Keratinocyte (primary cell): Measurements from ENCODE around the gene PLCD4. TPM values are rescaled to one million over a fixed set of nuclear protein-coding genes. Genes with fewer than 3 reads are reported as not detected.

Experiments
- DNase-seq: peaks from one replicate; pipeline ENCODE4 v3.0.0-alpha.2; 2011; ENCODE audit warnings: low read depth, missing footprints, low spot score
- FAIRE-seq: peaks from 2 replicates; lab custom pipeline; 2011; peaks lifted over from hg19 to GRCh38; lab: Jason Lieb, UNC
- H2AFZ ChIP-seq: 2 replicates; pipeline ENCODE4 v1.6.0; 2012; ENCODE audit warnings: low read length, control low read depth, inconsistent platforms; ENCODE audit not compliant: control insufficient read depth
- H3K27ac ChIP-seq: 2 replicates; pipeline ENCODE4 v1.5.1; 2011; ENCODE audit warnings: low read length; ENCODE audit not compliant: control insufficient read depth, insufficient read depth
- H3K27me3 ChIP-seq: 3 replicates; pipeline ENCODE4 v1.6.0; 2011; ENCODE audit warnings: low read length; ENCODE audit not compliant: control insufficient read depth, insufficient read depth; ENCODE audit errors: extremely low read depth
- H3K36me3 ChIP-seq, 2 experiments: 2 replicates in 1 of 2; 3 replicates in 1 of 2; pipeline ENCODE4 v1.5.1; 2011; ENCODE audit warnings: low read length in 2 of 2, mild to moderate bottlenecking in 1 of 2; ENCODE audit not compliant: control insufficient read depth in 2 of 2, insufficient read depth in 2 of 2; ENCODE audit errors: extremely low read depth in 1 of 2
- H3K4me1 ChIP-seq: 3 replicates; pipeline ENCODE4 v1.5.1; 2011; ENCODE audit warnings: low read length; ENCODE audit not compliant: control insufficient read depth, insufficient read depth; ENCODE audit errors: extremely low read depth
- H3K4me2 ChIP-seq: 3 replicates; pipeline ENCODE4 v1.6.0; 2011; ENCODE audit warnings: low read depth, low read length; ENCODE audit not compliant: control insufficient read depth, insufficient read depth; ENCODE audit errors: extremely low read depth
- H3K4me3 ChIP-seq, 3 experiments: fragments of 200-600 bp in 1 of 3; sonication (generic) in 1 of 3; 2 replicates in 2 of 3; 3 replicates in 1 of 3; pipeline ENCODE4 v1.5.1; 2011 to 2016; ENCODE audit warnings: low read length in 3 of 3, mild to moderate bottlenecking in 3 of 3, control low read depth in 2 of 3, inconsistent platforms in 1 of 3, low read depth in 1 of 3, mixed read lengths in 1 of 3, mixed run types in 1 of 3, moderate library complexity in 1 of 3; ENCODE audit not compliant: control insufficient read depth in 2 of 3, insufficient read depth in 2 of 3; ENCODE audit errors: extremely low read depth in 1 of 3
- H3K79me2 ChIP-seq: 2 replicates; pipeline ENCODE4 v1.6.0; 2012; ENCODE audit warnings: low read length; ENCODE audit not compliant: control insufficient read depth, insufficient read depth
- H3K9ac ChIP-seq: 3 replicates; pipeline ENCODE4 v1.6.0; 2011; ENCODE audit warnings: low read length; ENCODE audit not compliant: control insufficient read depth, insufficient read depth; ENCODE audit errors: extremely low read depth
- H3K9me1 ChIP-seq: 3 replicates; pipeline ENCODE4 v1.6.0; 2011; ENCODE audit warnings: low read length; ENCODE audit not compliant: control insufficient read depth, insufficient read depth; ENCODE audit errors: extremely low read depth
- H3K9me3 ChIP-seq: 2 replicates; pipeline ENCODE4 v1.5.1; 2012; ENCODE audit warnings: low read depth, low read length; ENCODE audit not compliant: control insufficient read depth
- H4K20me1 ChIP-seq: 3 replicates; pipeline ENCODE4 v1.6.0; 2011; ENCODE audit warnings: low read length; ENCODE audit not compliant: control insufficient read depth, insufficient read depth; ENCODE audit errors: extremely low read depth
- CTCF ChIP-seq, 3 experiments: IDR thresholded peaks in 1 of 3; conservative IDR thresholded peaks in 1 of 3; optimal IDR thresholded peaks in 1 of 3; 2 replicates in 2 of 3; 3 replicates in 1 of 3; pipeline versions ENCODE3 to v1.5.1; 2011; ENCODE audit warnings: low read length in 3 of 3, mild to moderate bottlenecking in 3 of 3, moderate library complexity in 2 of 3, control low read depth in 1 of 3, inconsistent platforms in 1 of 3; ENCODE audit not compliant: insufficient read depth in 2 of 3; ENCODE audit errors: extremely low read depth in 1 of 3
- EZH2 ChIP-seq: IDR thresholded peaks from one replicate; pipeline ENCODE4 v1.6.1; 2012; ENCODE audit warnings: inconsistent platforms, mild to moderate bottlenecking, low read length, moderate library complexity
- dilution Hi-C: fragments of 300-500 bp; cut with MboI; formaldehyde crosslinking; loops from one replicate; pipeline ENCODE4 v1.7.0; 2020; ENCODE audit warnings: low sequenced_read_pairs; ENCODE audit not compliant: extremely low pct_ligation_motif_present
- polyA plus RNA-seq, 5 experiments: library from polyadenylated mRNA; depleted of rRNA in 3 of 5; stranded (reverse) in 3 of 5; stranded (forward) in 1 of 5; unstranded in 1 of 5; fragments of >200 nt; gene quantifications; 1 replicate in 1 of 5; 2 replicates in 3 of 5; 3 replicates in 1 of 5; pipeline versions ENCODE4 v1.2.1 to v1.2.3, GENCODE V29; 2011 to 2012; ENCODE audit warnings: missing spikeins in 2 of 5, low read depth in 1 of 5, low replicate concordance in 1 of 5

The PLCD4 gene
- polyA plus RNA-seq, 1 donor (not counting 4 experiments of a cell fraction or from before 2014, with no cell fraction given), result 15.3 TPM

- H2AFZ ChIP-seq, result no peak overlapping the region
- H3K9me1 ChIP-seq, result no peaks in the 10 kb centered on the region
- dilution Hi-C loops, result no loop called here
- TF ChIP-seq EZH2, result no peak
- peak in 1 of 3 experiments; percentile 1 for TF ChIP-seq CTCF (optimal IDR thresholded peaks at IDR 0.05 in 1 of 3, IDR thresholded peaks at IDR 0.05 in 1 of 3, conservative IDR thresholded peaks at IDR 0.05 in 1 of 3; ENCODE audit: extremely low read depth in 1 of 3, insufficient read depth in 2 of 3, low read length in 3 of 3)
- H3K4me2 ChIP-seq, result no peak overlapping the region
- no peak overlapping the region for H3K9ac ChIP-seq
- peaks cover 10% of the 10 kb centered on the region for H3K4me1 ChIP-seq
- FAIRE-seq (peak; percentile 53), DNase-seq (no peak)
- no peak overlapping the region for H3K4me3 ChIP-seq
- H3K9me3 ChIP-seq, result no peaks in the 10 kb centered on the region
- H4K20me1 ChIP-seq, result no peaks in the 10 kb centered on the region
- H3K36me3 ChIP-seq, result peaks cover 8 to 21% of the 10 kb centered on the region in 2 experiments
- no peak overlapping the region for H3K27ac ChIP-seq
- H3K79me2 ChIP-seq, result peaks cover 2% of the 10 kb centered on the region
- H3K27me3 ChIP-seq, result no peaks in the 10 kb centered on the region
These were observed 23.5 kb upstream of the PLCD4 start for GRCh38 chr2:218583983-218584850.

- Histone ChIP-seq H3K4me2 (no peak overlapping the region), H3K4me3 (no peak overlapping the region), H3K9ac (no peak overlapping the region), H3K9me3 (no peaks in the 10 kb centered on the region), H3K9me1 (no peaks in the 10 kb centered on the region), H3K79me2 (peaks cover under 1% of the 10 kb centered on the region), H4K20me1 (no peaks in the 10 kb centered on the region), H3K36me3 (peaks cover 12 to 24% of the 10 kb centered on the region in 2 experiments), H3K27me3 (no peaks in the 10 kb centered on the region), H3K27ac (no peak overlapping the region), H3K4me1 (peaks cover 10% of the 10 kb centered on the region), H2AFZ (no peak overlapping the region)
- DNase-seq (no peak), FAIRE-seq (no peak)
- dilution Hi-C loops, result no loop called here
- TF ChIP-seq EZH2 (no peak), CTCF (optimal IDR thresholded peaks at IDR 0.05 in 1 of 3, IDR thresholded peaks at IDR 0.05 in 1 of 3, conservative IDR thresholded peaks at IDR 0.05 in 1 of 3; ENCODE audit: extremely low read depth in 1 of 3, insufficient read depth in 2 of 3, low read length in 3 of 3) (no peak)
These were observed 22.2 kb upstream of the PLCD4 start for GRCh38 chr2:218585541-218585940.
